ENCODE results near the gene CDSN. TPM values are rescaled to one million over a fixed set of nuclear protein-coding genes. Genes with fewer than 3 reads are reported as not detected.
"Not testable (repeated sequence)": the region's sequence is repeated elsewhere in the genome, so short reads cannot be mapped to it uniquely, and the experiment has no call there.

CDSN gene, protein sequence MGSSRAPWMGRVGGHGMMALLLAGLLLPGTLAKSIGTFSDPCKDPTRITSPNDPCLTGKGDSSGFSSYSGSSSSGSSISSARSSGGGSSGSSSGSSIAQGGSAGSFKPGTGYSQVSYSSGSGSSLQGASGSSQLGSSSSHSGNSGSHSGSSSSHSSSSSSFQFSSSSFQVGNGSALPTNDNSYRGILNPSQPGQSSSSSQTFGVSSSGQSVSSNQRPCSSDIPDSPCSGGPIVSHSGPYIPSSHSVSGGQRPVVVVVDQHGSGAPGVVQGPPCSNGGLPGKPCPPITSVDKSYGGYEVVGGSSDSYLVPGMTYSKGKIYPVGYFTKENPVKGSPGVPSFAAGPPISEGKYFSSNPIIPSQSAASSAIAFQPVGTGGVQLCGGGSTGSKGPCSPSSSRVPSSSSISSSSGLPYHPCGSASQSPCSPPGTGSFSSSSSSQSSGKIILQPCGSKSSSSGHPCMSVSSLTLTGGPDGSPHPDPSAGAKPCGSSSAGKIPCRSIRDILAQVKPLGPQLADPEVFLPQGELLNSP
- total RNA-seq, result not detected

DNA sequence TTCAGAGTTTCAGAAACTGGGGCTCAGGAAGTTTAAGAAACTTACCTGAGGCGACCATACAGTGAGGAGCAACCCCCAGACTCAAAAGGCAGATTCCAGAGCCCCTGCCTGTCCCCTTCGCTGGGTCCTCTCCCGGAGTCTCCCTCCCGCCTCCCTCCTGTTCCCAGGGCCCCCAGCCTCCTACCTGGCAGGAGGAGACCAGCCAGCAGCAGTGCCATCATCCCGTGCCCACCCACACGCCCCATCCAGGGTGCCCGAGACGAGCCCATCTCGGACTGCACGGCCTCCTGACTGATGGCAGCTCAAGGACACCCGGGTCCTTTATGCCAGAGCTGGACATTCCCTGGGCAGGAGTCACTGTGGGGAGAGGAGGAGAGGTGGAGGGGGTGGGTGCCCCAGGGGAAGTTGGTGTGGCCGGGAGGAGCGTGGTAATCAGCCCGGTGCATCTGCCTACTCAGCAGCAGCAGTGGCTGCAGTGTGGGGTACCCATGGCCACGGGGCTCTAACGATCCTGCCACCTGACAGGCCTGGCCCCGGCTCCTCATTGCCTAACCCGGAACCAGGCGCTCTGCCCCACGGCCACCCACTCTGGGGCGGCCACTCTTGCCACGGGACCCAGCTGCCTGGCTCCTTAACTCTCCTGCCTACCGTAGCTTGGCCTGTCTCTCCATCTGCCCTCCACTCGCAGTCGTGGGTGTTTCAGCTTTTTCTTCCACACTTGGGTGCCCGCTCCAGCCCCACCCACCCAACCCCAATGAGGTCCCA, at the start of gene CDSN:
CDSN (minus strand) TSS at position 296 of the 765 bp plus-strand sequence; CDS start at position 269, 27 bp downstream.
- intact Hi-C loops (cut with micrococcal nuclease), result no loop called here
- no peaks in the 10 kb centered on the region for H3K36me3 Mint-ChIP-seq (ENCODE audit: low read depth)
- H3K4me1 Mint-ChIP-seq (ENCODE audit: low read depth), result no peaks in the 10 kb centered on the region
- no peak for DNase-seq
- no peaks in the 10 kb centered on the region for H3K9me3 Mint-ChIP-seq
- H3K27me3 Mint-ChIP-seq (ENCODE audit: low read depth), result no peaks in the 10 kb centered on the region
- H3K27ac Mint-ChIP-seq, result no peak within 1 kb of the TSS
- no peak within 1 kb of the TSS for H3K4me3 Mint-ChIP-seq
- CTCF ChIA-PET, result no interaction called here

DNA sequence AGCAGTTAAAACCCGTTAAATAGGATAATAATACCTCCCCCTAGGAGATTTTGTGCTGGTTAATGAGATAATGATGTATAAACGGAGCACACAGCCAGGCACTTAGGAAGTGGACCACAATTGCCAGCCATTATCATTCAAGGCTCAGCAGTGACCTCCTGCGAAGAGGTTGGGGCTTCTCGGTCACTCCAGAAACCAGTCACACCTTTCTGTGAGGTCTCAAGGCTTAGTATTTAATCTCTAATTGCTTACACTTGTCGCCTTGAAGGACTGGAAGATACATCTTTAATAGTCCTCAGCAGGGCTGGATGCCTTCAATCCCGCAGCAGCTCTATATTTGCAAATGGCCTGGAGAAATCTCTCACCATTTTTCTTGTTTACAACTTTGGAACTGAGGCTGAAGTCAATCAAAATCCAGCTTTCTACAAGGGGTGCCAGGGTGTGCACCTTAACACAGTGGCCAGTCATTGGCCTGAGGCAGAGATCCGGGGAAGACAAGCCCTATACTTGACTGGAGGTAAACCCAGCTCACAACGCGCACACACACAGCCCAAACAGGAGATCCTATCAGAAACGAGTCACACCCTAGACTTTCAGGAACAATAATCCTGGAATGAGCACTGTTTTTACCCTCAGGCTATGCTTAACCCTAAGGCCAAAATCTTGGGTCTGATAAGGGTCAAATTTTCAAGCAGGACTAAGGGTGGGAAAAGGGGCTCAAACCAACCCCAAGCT, 49.0 kb upstream of the CDSN start:
- intact Hi-C loops (cut with micrococcal nuclease), result no loop called here
- Mint-ChIP-seq H3K27ac (no peak overlapping the region), H3K4me3 (no peak overlapping the region), H3K27me3 (ENCODE audit: low read depth) (no peaks in the 10 kb centered on the region), H3K4me1 (ENCODE audit: low read depth) (peaks cover 7% of the 10 kb centered on the region), H3K36me3 (ENCODE audit: low read depth) (no peaks in the 10 kb centered on the region), H3K9me3 (no peaks in the 10 kb centered on the region)
- no peak for DNase-seq
- CTCF ChIA-PET, result no interaction called here

DNA sequence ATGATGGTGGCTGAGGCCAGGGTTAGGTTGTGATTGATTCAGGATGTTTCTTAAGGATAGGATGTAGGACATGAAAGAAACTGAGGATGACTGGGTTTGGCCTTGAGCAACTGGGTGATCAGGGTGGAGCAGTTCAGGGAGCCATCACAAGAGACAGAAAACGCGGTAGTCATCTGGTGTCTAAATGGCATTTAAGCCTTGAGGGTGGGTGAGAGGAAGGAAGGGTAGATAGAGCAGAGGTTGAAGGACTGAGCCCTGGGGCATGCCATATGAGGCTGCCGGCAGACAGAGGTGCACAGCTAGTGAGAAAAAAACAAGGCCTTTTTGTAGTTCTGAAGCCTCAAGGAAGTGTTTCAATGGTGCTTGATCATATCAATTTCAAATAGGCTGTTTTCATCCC, 48.4 kb upstream of the CDSN start:
- intact Hi-C loops (cut with micrococcal nuclease), result no loop called here
- CTCF ChIA-PET, result no interaction called here
- H3K9me3 Mint-ChIP-seq, result no peaks in the 10 kb centered on the region
- no peak for DNase-seq
- H3K4me3 Mint-ChIP-seq, result no peak overlapping the region
- no peaks in the 10 kb centered on the region for H3K27me3 Mint-ChIP-seq (ENCODE audit: low read depth)
- H3K4me1 Mint-ChIP-seq (ENCODE audit: low read depth), result peaks cover 8% of the 10 kb centered on the region
- H3K27ac Mint-ChIP-seq, result no peak overlapping the region
- no peaks in the 10 kb centered on the region for H3K36me3 Mint-ChIP-seq (ENCODE audit: low read depth)

DNA sequence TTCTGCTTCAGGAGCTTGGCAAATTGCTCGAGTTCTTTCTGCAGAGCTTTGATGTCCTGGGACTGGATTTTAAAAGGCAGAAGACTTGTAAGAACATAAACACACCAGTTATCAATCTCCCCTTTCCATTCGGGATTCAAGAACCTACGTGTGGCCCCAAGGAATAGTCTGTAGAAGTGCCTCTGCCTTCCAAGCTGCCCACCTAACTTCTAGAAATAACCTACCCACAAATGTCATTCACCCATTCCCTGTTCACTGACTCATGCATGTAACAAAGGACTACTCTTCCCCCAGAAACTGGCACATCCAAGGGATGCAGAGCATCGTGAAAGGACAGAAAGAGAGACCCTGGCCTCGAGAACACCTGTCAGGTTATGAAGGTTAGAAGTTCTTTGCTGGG, 45.7 kb upstream of the CDSN start:
- H3K27me3 Mint-ChIP-seq (ENCODE audit: low read depth), result no peaks in the 10 kb centered on the region
- peaks cover 24% of the 10 kb centered on the region for H3K4me1 Mint-ChIP-seq (ENCODE audit: low read depth)
- H3K27ac Mint-ChIP-seq, result no peak overlapping the region
- H3K4me3 Mint-ChIP-seq, result no peak overlapping the region
- H3K36me3 Mint-ChIP-seq (ENCODE audit: low read depth), result peaks cover 19% of the 10 kb centered on the region
- CTCF ChIA-PET, result interaction anchor here (1.8 kb wide), 1 partner anchor 201 kb away, joined by 9 read pairs; no protein-coding TSS in a partner anchor
- intact Hi-C loops (cut with micrococcal nuclease), result no loop called here
- no peak for DNase-seq
- H3K9me3 Mint-ChIP-seq, result no peaks in the 10 kb centered on the region

DNA sequence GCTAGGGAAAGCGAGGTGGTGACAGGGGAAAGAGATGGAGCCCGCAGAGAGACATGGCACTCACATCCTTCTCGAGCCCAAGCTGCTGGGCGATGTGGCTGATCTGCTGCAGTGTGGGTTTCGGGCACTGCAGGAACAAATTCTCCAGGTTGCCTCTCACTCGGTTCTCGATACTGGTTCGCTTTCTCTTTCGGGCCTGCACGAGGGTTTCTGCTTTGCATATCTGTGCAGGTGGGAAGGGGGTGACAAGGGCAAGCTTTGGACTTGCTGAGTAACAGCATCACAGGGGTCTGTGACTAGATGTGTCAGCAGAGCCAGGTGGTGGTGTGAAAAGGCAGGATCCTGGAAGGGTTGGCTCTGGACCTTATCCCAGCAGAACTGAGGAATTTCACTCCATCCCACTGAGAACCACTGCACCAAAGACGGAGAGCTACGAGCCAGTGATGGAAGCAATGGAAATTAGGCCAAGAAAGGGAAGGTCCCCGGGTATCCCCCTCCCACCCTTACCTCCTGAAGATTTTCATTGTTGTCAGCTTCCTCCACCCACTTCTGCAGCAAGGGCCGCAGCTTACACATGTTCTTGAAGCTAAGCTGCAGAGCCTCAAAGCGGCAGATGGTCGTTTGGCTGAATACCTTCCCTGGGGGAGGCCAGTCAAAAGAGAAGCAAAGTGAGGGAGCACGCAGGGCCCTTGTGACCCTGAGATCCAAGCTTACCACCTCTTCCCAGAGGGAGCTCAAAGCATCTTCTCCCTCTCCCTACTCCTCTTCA, 45.0 kb upstream of the CDSN start:
- CTCF ChIA-PET, result interaction anchor here (0.6 to 1.8 kb wide), 3 partner anchors 201 to 388 kb away, joined by 3 to 9 read pairs (median 3); no protein-coding TSS in a partner anchor
- H3K27me3 Mint-ChIP-seq (ENCODE audit: low read depth); H3K9me3 Mint-ChIP-seq; H3K27ac Mint-ChIP-seq; intact Hi-C loops (cut with micrococcal nuclease); H3K4me3 Mint-ChIP-seq; DNase-seq: not testable (repeated sequence)
- Mint-ChIP-seq H3K4me1 (ENCODE audit: low read depth) (peaks cover 28% of the 10 kb centered on the region), H3K36me3 (ENCODE audit: low read depth) (peaks cover 24% of the 10 kb centered on the region)

DNA sequence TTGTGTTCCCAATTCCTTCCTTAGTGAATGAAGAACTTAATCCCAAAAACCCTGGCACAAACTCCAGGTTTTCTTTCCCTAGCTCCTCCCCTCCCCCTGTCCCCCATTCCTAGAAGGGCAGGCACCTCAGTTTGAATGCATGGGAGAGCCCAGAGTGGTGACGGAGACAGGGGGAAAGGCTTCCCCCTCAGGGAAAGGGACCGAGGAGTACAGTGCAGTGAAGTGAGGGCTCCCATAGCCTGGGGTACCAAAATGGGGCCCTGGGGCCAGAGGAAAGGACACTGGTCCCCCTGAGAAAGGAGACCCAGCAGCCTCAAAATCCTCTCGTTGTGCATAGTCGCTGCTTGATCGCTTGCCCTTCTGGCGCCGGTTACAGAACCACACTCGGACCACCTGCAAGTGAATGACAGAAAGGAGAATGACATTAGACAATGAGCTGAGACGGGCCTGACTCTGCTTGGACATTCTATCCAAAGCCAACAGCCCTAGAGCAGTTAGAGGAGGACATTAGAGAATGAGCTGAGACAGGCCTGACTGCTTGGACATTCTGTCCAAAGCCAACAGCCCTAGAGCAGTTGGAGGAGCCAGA, 44.3 kb upstream of the CDSN start:
- intact Hi-C loops (cut with micrococcal nuclease); H3K4me3 Mint-ChIP-seq; DNase-seq; H3K9me3 Mint-ChIP-seq; H3K27me3 Mint-ChIP-seq (ENCODE audit: low read depth); H3K27ac Mint-ChIP-seq: not testable (repeated sequence)
- Mint-ChIP-seq H3K36me3 (ENCODE audit: low read depth) (peaks cover 29% of the 10 kb centered on the region), H3K4me1 (ENCODE audit: low read depth) (peaks cover 34% of the 10 kb centered on the region)
- CTCF ChIA-PET, result interaction anchor here (0.6 to 1.8 kb wide), 4 partner anchors 57 to 387 kb away, joined by 3 to 9 read pairs (median 4); no protein-coding TSS in a partner anchor

DNA sequence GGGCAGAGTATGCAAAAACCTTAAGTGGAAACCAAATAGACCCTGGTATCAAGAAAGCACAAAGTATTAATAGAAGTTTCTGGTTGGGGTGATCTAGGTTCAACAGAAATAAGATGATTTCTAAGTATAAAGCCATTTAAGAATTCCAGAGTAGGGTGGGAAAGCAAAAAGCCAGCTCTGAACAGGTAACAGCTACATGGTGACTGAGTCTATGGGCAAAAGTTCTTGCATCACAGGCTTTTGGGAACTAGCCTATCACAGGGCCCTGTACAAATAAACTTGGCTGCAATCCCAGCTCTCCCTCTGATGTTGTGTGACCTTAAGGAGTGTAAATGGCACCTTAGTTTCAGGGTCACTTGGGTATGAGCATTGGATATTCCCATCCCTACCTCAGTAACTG, 43.7 kb upstream of the CDSN start:
- no peaks in the 10 kb centered on the region for H3K9me3 Mint-ChIP-seq
- intact Hi-C loops (cut with micrococcal nuclease), result no loop called here
- CTCF ChIA-PET, result interaction anchor here (0.6 kb wide), 1 partner anchor 56 kb away, joined by 4 read pairs; no protein-coding TSS in a partner anchor

DNA sequence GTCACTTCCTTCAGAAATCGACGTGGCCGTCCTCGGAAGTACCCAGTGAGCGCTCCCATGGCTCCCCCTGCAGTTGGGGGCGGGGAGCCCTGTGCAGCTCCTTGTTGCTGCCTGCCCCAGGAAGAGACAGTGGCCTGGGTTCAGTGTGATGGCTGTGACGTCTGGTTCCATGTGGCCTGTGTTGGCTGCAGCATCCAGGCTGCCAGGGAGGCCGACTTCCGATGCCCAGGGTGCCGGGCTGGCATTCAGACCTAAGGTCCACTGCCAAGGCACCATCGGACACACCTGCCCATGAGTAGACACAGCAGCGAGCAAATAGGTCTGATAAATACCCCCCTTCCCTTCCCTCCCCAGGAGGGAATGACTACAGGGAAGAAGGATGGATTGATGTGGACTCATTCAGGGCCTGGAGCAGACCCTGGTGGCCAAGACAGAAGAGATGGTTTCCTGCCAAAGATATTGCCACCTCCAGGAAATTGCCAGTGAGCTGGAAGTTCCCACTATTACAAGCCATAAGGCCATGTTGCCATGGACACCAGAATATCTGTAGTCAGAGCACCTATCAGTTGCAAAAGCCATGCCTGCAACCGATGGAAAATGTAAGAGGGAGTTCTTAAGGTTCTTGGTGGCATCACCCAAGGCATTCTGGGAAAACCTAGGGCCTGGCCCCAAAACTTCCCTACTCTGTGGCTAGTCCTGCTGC, 42.4 kb upstream of the CDSN start:
- peaks cover 40% of the 10 kb centered on the region for H3K36me3 Mint-ChIP-seq (ENCODE audit: low read depth)
- CTCF ChIA-PET, result interaction anchor here (1.2 kb wide), 1 partner anchor 30 kb away, joined by 3 read pairs; no protein-coding TSS in a partner anchor
- H3K9me3 Mint-ChIP-seq, result no peaks in the 10 kb centered on the region
- peaks cover 42% of the 10 kb centered on the region for H3K4me1 Mint-ChIP-seq (ENCODE audit: low read depth)
- no peaks in the 10 kb centered on the region for H3K27me3 Mint-ChIP-seq (ENCODE audit: low read depth)
- intact Hi-C loops (cut with micrococcal nuclease), result no loop called here
- DNase-seq, result no peak
- H3K4me3 Mint-ChIP-seq, result no peak overlapping the region
- H3K27ac Mint-ChIP-seq, result no peak overlapping the region

More for the DNA sequence above, 43.7 kb upstream of the CDSN start:
- Mint-ChIP-seq H3K36me3 (ENCODE audit: low read depth) (peaks cover 35% of the 10 kb centered on the region), H3K27me3 (ENCODE audit: low read depth) (no peaks in the 10 kb centered on the region), H3K4me1 (ENCODE audit: low read depth) (peaks cover 39% of the 10 kb centered on the region), H3K27ac (peak overlapping the region; percentile 26), H3K4me3 (no peak overlapping the region)
- no peak for DNase-seq

DNA sequence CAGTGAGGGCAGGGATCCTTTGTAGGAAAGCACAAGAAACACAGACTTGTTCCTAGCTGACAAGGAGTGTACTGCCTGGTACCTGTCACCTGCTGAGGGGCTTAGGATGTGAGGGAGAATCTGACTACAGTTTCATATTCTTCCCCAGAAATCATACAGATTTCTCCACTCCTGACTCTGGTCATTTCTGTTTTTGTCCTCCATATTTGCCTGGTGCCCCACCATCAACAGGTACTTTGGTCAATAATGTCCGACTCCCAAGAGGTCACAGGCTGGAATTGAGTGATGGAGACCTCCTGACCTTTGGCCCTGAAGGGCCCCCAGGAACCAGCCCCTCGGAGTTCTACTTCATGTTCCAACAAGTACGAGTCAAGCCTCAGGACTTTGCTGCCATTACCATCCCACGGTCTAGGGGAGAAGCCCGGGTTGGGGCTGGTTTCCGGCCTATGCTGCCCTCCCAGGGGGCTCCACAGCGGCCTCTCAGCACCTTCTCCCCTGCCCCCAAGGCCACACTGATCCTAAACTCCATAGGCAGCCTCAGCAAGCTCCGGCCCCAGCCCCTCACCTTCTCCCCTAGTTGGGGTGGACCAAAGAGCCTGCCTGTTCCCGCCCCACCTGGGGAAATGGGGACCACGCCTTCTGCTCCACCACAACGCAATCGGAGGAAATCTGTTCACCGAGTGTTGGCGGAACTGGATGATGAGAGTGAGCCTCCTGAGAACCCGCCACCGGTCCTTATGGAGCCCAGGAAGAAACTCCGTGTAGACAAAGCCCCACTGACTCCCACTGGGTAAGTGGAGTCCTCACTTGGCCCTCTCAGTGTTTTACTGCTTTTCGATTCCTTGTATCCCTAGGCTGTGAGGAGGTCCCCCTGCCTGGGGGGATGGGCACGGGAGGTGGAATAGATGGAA, 41.2 kb upstream of the CDSN start:
- no peak for DNase-seq
- CTCF ChIA-PET, result no interaction called here
- intact Hi-C loops (cut with micrococcal nuclease), result no loop called here
- no peaks in the 10 kb centered on the region for H3K9me3 Mint-ChIP-seq
- H3K4me3 Mint-ChIP-seq, result no peak overlapping the region
- no peaks in the 10 kb centered on the region for H3K27me3 Mint-ChIP-seq (ENCODE audit: low read depth)
- peaks cover 42% of the 10 kb centered on the region for H3K36me3 Mint-ChIP-seq (ENCODE audit: low read depth)
- peak overlapping the region; percentile 28 for H3K27ac Mint-ChIP-seq
- H3K4me1 Mint-ChIP-seq (ENCODE audit: low read depth), result peaks cover 49% of the 10 kb centered on the region
